ENCODE results near the gene RBM43.
"Not testable (repeated sequence)": the region's sequence is repeated elsewhere in the genome, so short reads cannot be mapped to it uniquely, and the experiment has no call there.

Gene RBM43

DNA sequence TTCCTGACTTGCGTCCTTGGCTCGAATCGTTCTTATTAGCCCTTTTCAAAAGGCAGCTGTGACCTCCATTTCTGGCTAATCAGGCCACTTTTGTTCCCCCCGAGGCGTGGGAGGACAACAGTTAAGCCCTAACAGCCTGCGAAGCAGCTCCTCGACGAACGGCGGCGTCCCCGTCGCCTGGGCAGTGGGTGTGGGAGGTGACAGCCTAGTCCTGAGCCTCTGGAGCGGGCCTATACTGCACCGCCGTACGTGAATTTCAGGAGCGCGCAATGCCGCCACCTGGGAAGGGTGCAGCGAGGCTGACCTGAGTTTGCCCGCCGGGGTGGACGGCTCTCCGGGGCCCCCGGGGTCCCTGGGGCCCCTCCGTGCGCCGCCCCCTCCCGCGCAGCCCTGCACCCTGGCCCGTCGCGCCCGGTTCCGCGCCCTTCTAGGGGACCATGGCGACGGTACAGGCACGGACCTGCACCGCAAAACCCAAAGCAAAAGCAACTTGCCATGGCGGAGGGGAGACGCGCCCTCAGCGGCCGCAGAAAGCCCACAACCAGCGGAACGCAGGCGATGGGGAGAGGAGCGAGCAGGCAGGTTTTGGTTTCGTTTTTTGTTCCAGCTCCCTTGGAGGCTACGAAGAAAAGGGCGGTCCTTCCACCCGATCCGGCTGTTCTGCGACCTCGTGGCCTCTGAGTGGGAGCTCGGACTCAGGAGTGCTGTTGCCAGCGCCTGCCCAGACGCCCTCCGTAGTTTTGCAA, at the start of gene RBM43:
Gene RBM43, minus strand, starts transcription at position 633 of the 746 bp plus-strand sequence. Its CDS starts 136 bp downstream, at position 497.
- DNase-seq (ENCODE audit: low read depth in 2 of 2, low spot score in 1 of 2) = peak; percentile 38 to 61

- not testable (repeated sequence) for DNase-seq (ENCODE audit: low read depth in 2 of 2, low spot score in 1 of 2)
Observed at GRCh38 chr2:151310313-151310712, 48.6 kb upstream of the RBM43 start.

DNA sequence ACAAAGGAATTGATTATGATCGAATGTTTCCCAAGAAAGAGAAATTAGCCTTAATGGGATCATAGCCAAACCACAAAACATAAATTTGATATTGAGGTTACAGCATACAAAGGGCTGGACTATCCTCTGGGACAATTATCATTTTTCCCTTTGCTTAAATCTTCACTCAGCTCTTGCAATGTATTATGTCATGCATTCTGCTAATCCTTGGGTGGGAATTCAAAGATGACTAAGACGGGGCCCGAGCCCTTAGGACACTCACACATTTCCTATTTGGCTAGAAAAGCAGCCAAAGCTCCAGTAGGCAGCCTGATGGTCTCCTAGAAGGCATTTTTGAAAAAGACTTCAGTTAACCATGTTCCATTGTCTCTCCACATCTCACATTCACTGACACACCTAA, 45.0 kb upstream of the RBM43 start:
- no peak for DNase-seq (ENCODE audit: low read depth in 2 of 2, low spot score in 1 of 2)

GRCh38 chr2:151305129-151305691, 43.5 kb upstream of the RBM43 start:
- no peak for DNase-seq (ENCODE audit: low read depth in 2 of 2, low spot score in 1 of 2)

DNA sequence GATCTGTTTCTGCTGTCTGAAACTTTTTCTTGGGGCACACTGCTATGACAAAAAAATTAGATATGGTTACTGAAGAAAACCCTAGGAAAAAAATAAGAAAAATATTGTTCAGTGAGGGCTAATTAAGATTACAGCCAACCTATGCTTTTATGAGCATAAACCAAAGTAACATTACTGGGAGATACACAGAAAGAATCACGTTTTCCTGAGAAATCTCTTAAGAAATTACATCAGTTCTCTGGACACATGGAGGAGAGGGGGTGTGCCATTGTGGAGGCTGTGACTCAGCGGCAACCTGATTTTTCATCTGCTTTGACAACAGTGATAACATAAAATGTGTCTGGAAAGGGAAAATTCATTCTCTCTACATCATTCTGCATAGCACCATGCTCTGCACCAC, 41.2 kb upstream of the RBM43 start:
- DNase-seq (ENCODE audit: low read depth in 2 of 2, low spot score in 1 of 2) = no peak

GRCh38 chr2:151302404-151302803, 40.7 kb upstream of the RBM43 start:
- no peak for DNase-seq (ENCODE audit: low read depth in 2 of 2, low spot score in 1 of 2)

DNA sequence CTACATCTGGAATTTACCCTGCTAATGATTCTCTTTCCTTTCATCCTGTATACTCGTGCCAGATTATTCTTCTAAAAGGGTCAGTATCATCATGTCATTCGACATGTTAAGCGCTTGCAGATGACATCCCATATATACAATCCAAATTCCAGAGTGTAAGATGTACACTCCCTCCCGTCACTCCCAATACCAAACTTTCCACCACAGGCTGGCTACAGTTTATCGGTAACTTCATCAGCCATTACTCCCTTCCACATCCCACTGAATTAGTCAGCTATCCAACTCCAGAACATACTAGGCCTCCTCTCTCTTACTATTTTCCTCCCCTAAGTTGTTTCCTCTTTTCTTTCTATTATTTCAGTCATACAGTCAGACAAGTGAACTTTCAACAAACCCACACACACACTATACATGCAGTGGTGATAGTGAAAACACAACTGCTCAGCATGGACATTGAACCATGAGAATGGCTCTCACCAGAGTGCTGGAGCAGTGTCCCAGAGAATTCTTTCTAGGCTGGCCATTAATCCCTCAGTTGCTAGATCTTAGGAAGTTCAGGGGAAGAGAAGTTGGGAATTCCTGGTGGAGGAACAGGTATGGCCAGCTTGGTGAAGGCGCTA, 38.4 kb upstream of the RBM43 start:
- no peak for DNase-seq (ENCODE audit: low read depth in 2 of 2, low spot score in 1 of 2)

GRCh38 chr2:151297882-151298281, 36.2 kb upstream of the RBM43 start:
- DNase-seq (ENCODE audit: low read depth in 2 of 2, low spot score in 1 of 2) = no peak

GRCh38 chr2:151295926-151296325, 34.3 kb upstream of the RBM43 start:
- not testable (repeated sequence) for DNase-seq (ENCODE audit: low read depth in 2 of 2, low spot score in 1 of 2)

- DNase-seq (ENCODE audit: low read depth in 2 of 2, low spot score in 1 of 2) = no peak
Observed at GRCh38 chr2:151292546-151292945, 30.9 kb upstream of the RBM43 start.

- DNase-seq (ENCODE audit: low read depth in 2 of 2, low spot score in 1 of 2) = no peak
Observed at GRCh38 chr2:151292141-151292540, 30.5 kb upstream of the RBM43 start.

GRCh38 chr2:151291224-151291623, 29.6 kb upstream of the RBM43 start:
- no peak for DNase-seq (ENCODE audit: low read depth in 2 of 2, low spot score in 1 of 2)

DNA sequence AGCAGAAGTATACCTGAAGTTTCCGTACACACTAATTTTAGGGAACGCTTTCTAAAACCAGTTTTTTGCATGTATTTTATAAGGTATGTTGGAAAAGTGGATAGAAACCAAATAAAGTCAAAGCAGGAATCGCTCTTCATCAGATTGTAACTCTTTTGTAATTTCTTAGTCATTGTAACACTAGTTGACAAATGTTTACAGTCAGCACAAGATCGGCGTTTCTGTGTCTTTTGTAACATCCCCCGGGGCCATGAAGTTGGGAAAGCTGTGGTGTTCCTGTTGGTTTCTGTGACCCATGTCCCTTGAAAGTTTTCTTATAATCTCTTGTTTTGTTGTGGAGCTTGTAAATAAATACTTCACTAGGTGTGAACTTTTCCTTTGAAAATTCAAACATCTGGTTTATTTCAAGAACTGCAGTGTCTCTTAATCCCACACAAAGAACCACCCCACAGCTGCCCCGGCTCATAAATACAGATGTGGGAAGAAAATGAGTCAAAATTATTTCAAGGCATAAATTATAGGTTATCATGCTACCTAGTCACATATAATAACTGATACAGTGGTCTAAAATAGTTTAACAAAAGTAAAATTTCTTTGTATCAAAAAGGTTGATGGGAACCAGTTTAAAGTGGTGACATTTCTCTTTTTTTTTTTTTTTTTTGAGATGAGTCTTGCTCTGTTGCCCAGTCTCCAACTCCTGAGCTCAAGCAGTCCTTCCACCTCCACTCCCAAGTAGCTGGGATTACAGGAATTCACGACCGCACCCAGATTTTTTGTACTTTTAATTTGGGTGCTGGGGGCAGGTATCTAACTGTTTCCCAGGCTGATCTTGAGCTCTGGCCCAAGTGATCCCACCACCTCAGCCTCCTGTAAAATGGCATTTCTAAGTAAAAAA, 28.6 kb upstream of the RBM43 start:
- no peak for DNase-seq (ENCODE audit: low read depth in 2 of 2, low spot score in 1 of 2)

GRCh38 chr2:151287513-151288250, 26.0 kb upstream of the RBM43 start:
- no peak for DNase-seq (ENCODE audit: low read depth in 2 of 2, low spot score in 1 of 2)

DNA sequence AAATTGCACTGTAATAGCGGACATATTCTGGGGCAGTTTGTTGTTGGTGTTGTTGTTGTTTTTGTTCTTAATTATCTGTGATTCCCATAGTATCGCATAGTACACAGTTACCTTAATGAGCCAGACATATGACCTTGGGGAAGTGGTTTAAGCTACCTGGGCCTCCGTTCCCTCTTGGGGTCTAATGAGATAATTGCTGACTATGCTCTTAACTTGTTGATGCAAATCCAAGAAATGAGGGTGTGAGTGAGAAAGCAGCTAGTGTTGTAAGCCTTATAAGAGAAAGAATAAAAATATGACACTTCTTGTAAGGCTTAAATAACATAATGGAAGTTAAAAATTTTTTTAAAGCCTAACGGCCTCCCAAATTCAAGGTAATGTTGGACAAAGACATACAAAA, 20.7 kb upstream of the RBM43 start:
- no peak for DNase-seq (ENCODE audit: low read depth in 2 of 2, low spot score in 1 of 2)

DNA sequence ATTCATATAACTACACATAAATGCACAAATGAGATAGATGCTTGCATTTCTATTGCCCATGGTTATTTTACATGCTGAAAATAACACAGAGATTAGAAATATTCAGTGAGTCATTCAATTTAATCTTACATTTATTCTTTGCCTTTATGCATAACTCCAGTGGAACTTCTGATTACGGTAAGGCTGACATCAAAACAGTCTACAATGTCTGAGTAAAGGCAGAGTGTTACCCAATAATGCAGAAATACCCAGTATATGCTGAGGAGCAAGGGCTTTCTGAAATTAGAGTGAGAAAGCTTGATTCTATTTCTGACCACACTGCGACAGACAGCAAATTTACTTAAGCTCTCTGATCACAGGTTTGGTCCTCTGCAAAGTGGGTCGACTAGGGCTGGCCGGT, 18.6 kb upstream of the RBM43 start:
- DNase-seq (ENCODE audit: low read depth in 2 of 2, low spot score in 1 of 2) = no peak

DNA sequence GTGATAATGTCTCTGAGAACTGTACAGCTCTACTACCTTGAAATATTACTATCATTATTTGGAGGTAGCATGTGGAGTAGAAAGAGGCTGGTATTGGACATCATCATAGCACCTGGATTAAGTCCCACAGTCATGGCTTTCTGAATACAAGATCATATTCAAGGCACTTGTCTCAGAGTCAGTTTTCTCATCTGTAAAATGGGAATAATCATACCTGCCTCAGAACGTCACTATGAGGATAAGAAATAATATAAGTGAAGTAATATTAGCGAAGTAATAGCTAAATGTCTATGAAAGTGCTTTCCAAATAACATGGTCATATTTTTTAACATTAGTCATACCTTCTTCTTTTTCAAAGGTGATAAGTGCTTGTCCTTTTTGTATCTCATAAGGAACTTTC, 16.8 kb upstream of the RBM43 start:
- no peak for DNase-seq (ENCODE audit: low read depth in 2 of 2, low spot score in 1 of 2)

DNA sequence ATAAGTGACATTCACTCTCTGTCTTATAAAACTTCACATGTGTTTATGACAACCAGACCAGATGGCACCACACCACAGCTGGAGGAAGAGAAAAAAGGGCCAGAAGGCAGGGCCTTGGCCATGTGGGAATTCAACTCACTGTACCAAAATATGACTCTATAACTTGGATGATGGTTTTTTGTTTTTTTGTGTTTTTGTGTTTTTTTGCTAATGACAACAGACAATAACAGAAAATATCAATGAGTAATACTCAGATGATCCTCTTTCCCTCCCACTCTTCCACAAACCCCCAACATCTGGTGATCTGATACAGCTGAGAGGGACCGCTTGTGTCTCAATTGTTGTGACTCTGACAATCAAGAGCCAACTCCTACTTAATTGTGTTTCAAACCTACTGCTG, 15.4 kb upstream of the RBM43 start:
- no peak for DNase-seq (ENCODE audit: low read depth in 2 of 2, low spot score in 1 of 2)

DNA sequence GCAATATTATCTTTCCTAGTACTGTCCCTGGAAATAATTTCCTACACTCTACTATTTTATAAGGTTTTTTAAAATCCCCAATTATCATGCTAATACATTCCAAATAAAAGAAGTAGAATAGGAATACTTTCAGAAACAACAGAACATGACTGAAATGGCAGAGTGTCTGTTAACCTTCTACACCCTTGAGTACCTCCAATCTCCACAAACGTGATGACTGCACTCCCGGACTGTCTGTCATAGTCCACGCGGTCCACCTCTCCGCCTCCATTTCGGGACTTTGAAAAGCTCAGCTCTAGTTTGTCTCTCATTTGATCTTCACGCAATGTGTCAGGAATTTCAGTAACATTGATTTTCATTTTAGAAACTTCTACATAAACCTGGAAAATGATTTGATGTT, 13.6 kb upstream of the RBM43 start:
- no peak for DNase-seq (ENCODE audit: low read depth in 2 of 2, low spot score in 1 of 2)

GRCh38 chr2:151271824-151272223, 10.2 kb upstream of the RBM43 start:
- DNase-seq (ENCODE audit: low read depth in 2 of 2, low spot score in 1 of 2) = no peak
